H9 (cell line): ENCODE measurements around the gene HCRT. TPM values are rescaled to one million over a fixed set of nuclear protein-coding genes. Genes with fewer than 3 reads are reported as not detected.
"Not testable (repeated sequence)": the region's sequence is repeated elsewhere in the genome, so short reads cannot be mapped to it uniquely, and the experiment has no call there.

ENCODE experiments used
- DNase-seq: peaks from one replicate; pipeline ENCODE4 v3.0.0-alpha.2; 2017
- H2AFZ ChIP-seq: one replicate; pipeline ENCODE4 v1.6.1; 2013; ENCODE audit warnings: mild to moderate bottlenecking, low read length, control low read depth, moderate library complexity
- H2AK5ac ChIP-seq: 2 replicates; pipeline ENCODE4 v1.6.1; 2013; ENCODE audit warnings: low read length, control low read depth, mixed read lengths; ENCODE audit not compliant: insufficient read length
- H2BK120ac ChIP-seq: one replicate; pipeline ENCODE4 v1.6.1; 2013; ENCODE audit warnings: low read depth, mild to moderate bottlenecking, low read length, control low read depth, inconsistent platforms; ENCODE audit not compliant: poor library complexity, severe bottlenecking
- H2BK12ac ChIP-seq: 2 replicates; pipeline ENCODE4 v1.6.1; 2013; ENCODE audit warnings: low read length, control low read depth, mixed read lengths, low read depth; ENCODE audit not compliant: insufficient read length
- H2BK15ac ChIP-seq: 2 replicates; pipeline ENCODE4 v1.6.1; 2013; ENCODE audit warnings: low read depth, low read length, control low read depth
- H2BK20ac ChIP-seq: one replicate; pipeline ENCODE4 v1.6.1; 2013; ENCODE audit warnings: low read depth, mild to moderate bottlenecking, low read length, control low read depth, inconsistent platforms; ENCODE audit not compliant: poor library complexity, severe bottlenecking
- H2BK5ac ChIP-seq: 2 replicates; pipeline ENCODE4 v1.6.1; 2013; ENCODE audit warnings: low read length, control low read depth, mixed read lengths; ENCODE audit not compliant: insufficient read length
- H3K14ac ChIP-seq: 2 replicates; pipeline ENCODE4 v1.6.1; 2013; ENCODE audit warnings: low read length, control low read depth; ENCODE audit not compliant: insufficient read depth
- H3K18ac ChIP-seq: 2 replicates; pipeline ENCODE4 v1.6.1; 2013; ENCODE audit warnings: low read depth, mild to moderate bottlenecking, mixed read lengths, low read length, control low read depth; ENCODE audit not compliant: insufficient read length
- H3K23ac ChIP-seq: 2 replicates; pipeline ENCODE4 v1.6.1; 2013; ENCODE audit warnings: low read length, control low read depth, mixed read lengths, low read depth; ENCODE audit not compliant: insufficient read length
- H3K23me2 ChIP-seq: 2 replicates; pipeline ENCODE4 v1.6.1; 2013; ENCODE audit warnings: low read depth, mild to moderate bottlenecking, mixed read lengths, low read length, control low read depth; ENCODE audit not compliant: insufficient read length, poor library complexity, severe bottlenecking
- H3K27ac ChIP-seq: 2 replicates; pipeline ENCODE4 v1.5.1; 2013; ENCODE audit warnings: low read length, control low read depth, mixed read lengths, low read depth; ENCODE audit not compliant: insufficient read length
- H3K27me3 ChIP-seq: 2 replicates; pipeline ENCODE4 v1.6.1; 2013; ENCODE audit warnings: low read length, control low read depth, inconsistent platforms; ENCODE audit not compliant: insufficient read depth
- H3K4ac ChIP-seq: 2 replicates; pipeline ENCODE4 v1.6.1; 2013; ENCODE audit warnings: low read depth, mild to moderate bottlenecking, control low read depth, inconsistent platforms, low read length, moderate library complexity
- H3K4me1 ChIP-seq: 2 replicates; pipeline ENCODE4 v1.6.1; 2013; ENCODE audit warnings: low read length, control low read depth, inconsistent platforms; ENCODE audit not compliant: insufficient read depth
- H3K4me2 ChIP-seq: 2 replicates; pipeline ENCODE4 v1.6.1; 2013; ENCODE audit warnings: low read length, control low read depth, mixed read lengths; ENCODE audit not compliant: insufficient read length, insufficient read depth
- H3K56ac ChIP-seq: 2 replicates; pipeline ENCODE4 v1.6.1; 2013; ENCODE audit warnings: low read depth, mild to moderate bottlenecking, mixed read lengths, low read length, control low read depth; ENCODE audit not compliant: insufficient read length
- H3K79me1 ChIP-seq: 2 replicates; pipeline ENCODE4 v1.6.1; 2013; ENCODE audit warnings: low read depth, mild to moderate bottlenecking, moderate library complexity, low read length, control low read depth, inconsistent platforms; ENCODE audit not compliant: insufficient read depth, poor library complexity, severe bottlenecking
- H3K79me2 ChIP-seq: 2 replicates; pipeline ENCODE4 v1.6.1; 2013; ENCODE audit warnings: low read length, control low read depth, inconsistent platforms; ENCODE audit not compliant: insufficient read depth
- H3K9ac ChIP-seq: 2 replicates; pipeline ENCODE4 v1.6.1; 2013; ENCODE audit warnings: low read length, control low read depth, mixed read lengths; ENCODE audit not compliant: insufficient read length; ENCODE audit errors: extremely low read depth
- H3K9me3 ChIP-seq: one replicate; pipeline ENCODE4 v1.6.1; 2013; ENCODE audit warnings: low read depth, low read length, inconsistent platforms; ENCODE audit not compliant: control insufficient read depth
- H3T11ph ChIP-seq: one replicate; pipeline ENCODE4 v1.6.1; 2013; ENCODE audit warnings: mild to moderate bottlenecking, low read length, control low read depth, inconsistent platforms
- H4K20me1 ChIP-seq: one replicate; pipeline ENCODE4 v1.6.1; 2013; ENCODE audit not compliant: control insufficient read depth, insufficient read length, insufficient read depth
- H4K5ac ChIP-seq: 2 replicates; pipeline ENCODE4 v1.6.1; 2013; ENCODE audit warnings: low read depth, mild to moderate bottlenecking, mixed read lengths, low read length, control low read depth; ENCODE audit not compliant: insufficient read length
- H4K8ac ChIP-seq: replicated peaks from 2 replicates; pipeline ENCODE4 v1.6.1; 2013; ENCODE audit warnings: low read length, control low read depth, mixed read lengths, low read depth; ENCODE audit not compliant: insufficient read length
- H4K91ac ChIP-seq: 2 replicates; pipeline ENCODE4 v1.6.1; 2013; ENCODE audit warnings: low read depth, mild to moderate bottlenecking, moderate library complexity, mixed read lengths, low read length, control low read depth; ENCODE audit not compliant: insufficient read length
- H3K27ac Mint-ChIP-seq, 3 experiments: 2 replicates in 2 of 3; 3 replicates in 1 of 3; pipeline ENCODE4 v1.8.0; 2020 to 2021; ENCODE audit warnings: mixed read lengths in 3 of 3, mild to moderate bottlenecking in 1 of 3, moderate library complexity in 1 of 3
- H3K27me3 Mint-ChIP-seq: 2 replicates; pipeline ENCODE4 v1.8.0; 2021; ENCODE audit warnings: low read depth, mild to moderate bottlenecking, moderate library complexity, mixed read lengths
- H3K36me3 Mint-ChIP-seq, 3 experiments: 2 replicates in 2 of 3; 3 replicates in 1 of 3; pipeline ENCODE4 v1.8.0; 2020 to 2021; ENCODE audit warnings: low read depth in 3 of 3, mixed read lengths in 3 of 3; ENCODE audit not compliant: insufficient read depth in 1 of 3
- H3K4me1 Mint-ChIP-seq, 2 experiments: 2 replicates each; pipeline ENCODE4 v1.8.0; 2020; ENCODE audit warnings: mixed read lengths in 2 of 2
- H3K4me3 Mint-ChIP-seq, 2 experiments: 2 replicates in 1 of 2; 3 replicates in 1 of 2; pipeline ENCODE4 v1.8.0; 2020 to 2021; ENCODE audit warnings: mild to moderate bottlenecking in 2 of 2, mixed read lengths in 2 of 2, moderate library complexity in 1 of 2
- H3K9me3 Mint-ChIP-seq, 2 experiments: 2 replicates in 1 of 2; 3 replicates in 1 of 2; pipeline ENCODE4 v1.8.0; 2020; ENCODE audit warnings: mild to moderate bottlenecking in 2 of 2, mixed read lengths in 2 of 2, moderate library complexity in 1 of 2
- CTCF ChIP-seq: fragments of 200-600 bp; sonication (generic); conservative IDR thresholded peaks from 3 replicates; pipeline ENCODE4 v1.8.0; 2021; ENCODE audit warnings: antibody characterized with exemption, mild to moderate bottlenecking
- WGBS: extraction: QIAGEN DNeasy Blood & Tissue Kit; methylation state at CpG from one replicate; pipeline ENCODE4 v1.1.7; 2013; ENCODE audit warnings: missing lambda C conversion rate, low lambda C conversion rate, mixed read lengths; ENCODE audit not compliant: insufficient read length; ENCODE audit errors: extremely low coverage; 5-methylcytosine and 5-hydroxymethylcytosine counted together
- total RNA-seq: library from RNA; stranded (reverse); gene quantifications from 2 replicates; pipeline ENCODE4 v1.2.1, GENCODE V29; 2021

The HCRT gene
- total RNA-seq, 1 experiment from 2014 or later: not detected

- H3K4ac ChIP-seq: no peak overlapping the region
- H3K79me2 ChIP-seq: peaks cover 2% of the 10 kb centered on the region; the same call in 1 of the 2 replicates
- Mint-ChIP-seq H3K27ac (no peak overlapping the region; a peak in 1 of 7 replicates), H3K4me1 (peaks cover 12 to 22% of the 10 kb centered on the region in 2 experiments), H3K4me3 (no peak overlapping the region), H3K36me3 (peaks cover 4 to 38% (median 4%) of the 10 kb centered on the region in 3 experiments; a peak in 5 of 7 replicates), H3K27me3 (no peaks in the 10 kb centered on the region), H3K9me3 (no peaks in the 10 kb centered on the region)
- no peaks in the 10 kb centered on the region for H3K4me1 ChIP-seq
- no peak overlapping the region for H2BK20ac ChIP-seq
- H3K56ac ChIP-seq: no peak overlapping the region
- TF ChIP-seq CTCF: no peak
- H3K79me1 ChIP-seq: peaks cover 10% of the 10 kb centered on the region
- H4K5ac ChIP-seq: no peak overlapping the region
- no CpG with 5 or more reads among the region's 8 CpGs for WGBS
- H3K14ac ChIP-seq: no peak overlapping the region
- H4K8ac ChIP-seq: no peak overlapping the region
- no peak overlapping the region for H2AK5ac ChIP-seq
- no peak overlapping the region for H3K4me2 ChIP-seq
- no peak overlapping the region for H4K91ac ChIP-seq
- H4K20me1 ChIP-seq: no peaks in the 10 kb centered on the region
- H2BK120ac ChIP-seq: no peak overlapping the region
- no peak overlapping the region for H3K23ac ChIP-seq
- H3K18ac ChIP-seq: no peak overlapping the region
- peaks cover 5% of the 10 kb centered on the region for H3K23me2 ChIP-seq
- H3T11ph ChIP-seq: no peak overlapping the region
- H2AFZ ChIP-seq: no peak overlapping the region
- no peak overlapping the region for H2BK15ac ChIP-seq
- no peak for DNase-seq
- no peak overlapping the region for H3K9ac ChIP-seq
- no peaks in the 10 kb centered on the region for H3K27me3 ChIP-seq
- H3K27ac ChIP-seq: no peak overlapping the region
- no peaks in the 10 kb centered on the region for H3K9me3 ChIP-seq
- H2BK12ac ChIP-seq: no peak overlapping the region
- no peak overlapping the region for H2BK5ac ChIP-seq
These were observed 43.9 kb downstream of the HCRT start for GRCh38 chr17:42141382-42141781.

- not testable (repeated sequence) for H3K9ac ChIP-seq, DNase-seq, H4K20me1 ChIP-seq, H2BK120ac ChIP-seq, H3K23me2 ChIP-seq, H2BK20ac ChIP-seq, H3K18ac ChIP-seq, H4K91ac ChIP-seq, H3K4me2 ChIP-seq, H3K27me3 ChIP-seq, H4K8ac ChIP-seq, H3K27ac ChIP-seq, H2AK5ac ChIP-seq, H3T11ph ChIP-seq, H3K27me3 Mint-ChIP-seq, H2AFZ ChIP-seq, H3K9me3 Mint-ChIP-seq, H3K4ac ChIP-seq, H3K4me1 ChIP-seq, H3K56ac ChIP-seq, H3K79me1 ChIP-seq, H4K5ac ChIP-seq, H3K79me2 ChIP-seq, H2BK5ac ChIP-seq, H2BK15ac ChIP-seq, H3K9me3 ChIP-seq, H2BK12ac ChIP-seq, H3K14ac ChIP-seq, H3K23ac ChIP-seq, H3K4me3 Mint-ChIP-seq, H3K27ac Mint-ChIP-seq
- Mint-ChIP-seq H3K36me3 (peaks cover 4 to 36% (median 4%) of the 10 kb centered on the region in 3 experiments; a peak in 5 of 7 replicates), H3K4me1 (peaks cover 18 to 29% of the 10 kb centered on the region in 2 experiments)
- WGBS: no CpG with 5 or more reads among the region's 7 CpGs
These were observed 44.6 kb downstream of the HCRT start for GRCh38 chr17:42140690-42141089.
